ENCODE results near the gene HOXA6. TPM values are rescaled to one million over a fixed set of nuclear protein-coding genes. Genes with fewer than 3 reads are reported as not detected.
A peak's percentile ranks its signal among the peaks of the same experiment; 100 is the strongest.

Gene HOXA6
- total and polyA plus RNA-seq, 2 experiments from 2014 or later = not detected

DNA sequence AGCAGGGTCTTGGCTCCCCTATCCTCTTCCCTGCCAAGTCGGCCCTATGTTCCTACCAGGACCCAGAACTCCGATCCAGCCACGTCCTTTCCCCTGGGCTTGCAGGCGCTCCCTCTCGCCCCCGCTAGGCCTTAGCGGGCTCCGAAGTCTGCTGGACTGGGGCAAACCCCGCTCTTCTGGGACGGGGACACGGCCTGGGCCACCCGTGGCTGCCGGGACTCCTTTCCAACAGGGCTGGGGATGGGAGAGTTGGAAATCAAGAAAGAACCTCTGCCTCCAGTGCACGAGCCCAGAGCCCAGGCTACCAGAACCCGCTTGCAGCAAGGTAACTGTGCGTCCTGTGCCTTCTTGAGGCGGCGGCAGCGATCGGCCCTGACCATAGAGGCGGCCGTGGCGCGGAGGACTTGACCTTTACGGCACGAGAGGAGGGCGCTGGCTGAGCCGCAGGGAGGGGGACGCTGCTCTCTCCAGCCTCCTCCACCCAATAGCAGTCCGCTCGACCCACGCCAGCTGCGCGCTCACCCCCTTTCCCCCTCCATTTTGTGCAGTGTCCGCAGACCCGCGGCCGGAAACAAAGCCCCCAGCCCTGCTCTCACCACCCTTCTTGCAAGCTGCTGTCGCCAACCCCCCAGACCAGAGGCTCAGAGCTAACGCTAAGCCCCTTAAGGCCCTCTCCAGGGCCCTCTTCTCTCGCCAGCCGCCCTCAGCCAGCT, 44.4 kb upstream of the HOXA6 start (continued):
- no peak for TF ChIP-seq CTCF (conservative IDR thresholded peaks at IDR 0.05; ENCODE audit: low read depth in 2 of 2)
- TF ChIP-seq, protein P1, sequence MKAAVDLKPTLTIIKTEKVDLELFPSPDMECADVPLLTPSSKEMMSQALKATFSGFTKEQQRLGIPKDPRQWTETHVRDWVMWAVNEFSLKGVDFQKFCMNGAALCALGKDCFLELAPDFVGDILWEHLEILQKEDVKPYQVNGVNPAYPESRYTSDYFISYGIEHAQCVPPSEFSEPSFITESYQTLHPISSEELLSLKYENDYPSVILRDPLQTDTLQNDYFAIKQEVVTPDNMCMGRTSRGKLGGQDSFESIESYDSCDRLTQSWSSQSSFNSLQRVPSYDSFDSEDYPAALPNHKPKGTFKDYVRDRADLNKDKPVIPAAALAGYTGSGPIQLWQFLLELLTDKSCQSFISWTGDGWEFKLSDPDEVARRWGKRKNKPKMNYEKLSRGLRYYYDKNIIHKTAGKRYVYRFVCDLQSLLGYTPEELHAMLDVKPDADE (IDR thresholded peaks at IDR 0.05) = no peak
- no peak for TF ChIP-seq JUNB (IDR thresholded peaks at IDR 0.05; ENCODE audit: unreplicated experiment)
- peak; percentile 88 for TF ChIP-seq EZH2 (IDR thresholded peaks at IDR 0.05; ENCODE audit: low read depth, unreplicated experiment)
- no peak for TF ChIP-seq ZNF114 (CRISPR knock-in tag; IDR thresholded peaks at IDR 0.05)
- TF ChIP-seq EZH2phosphoT487 (IDR thresholded peaks at IDR 0.05; ENCODE audit: unreplicated experiment) = peak; percentile 97
- no peak for TF ChIP-seq POLR2AphosphoS5 (IDR thresholded peaks at IDR 0.05; ENCODE audit: low read depth)

DNA sequence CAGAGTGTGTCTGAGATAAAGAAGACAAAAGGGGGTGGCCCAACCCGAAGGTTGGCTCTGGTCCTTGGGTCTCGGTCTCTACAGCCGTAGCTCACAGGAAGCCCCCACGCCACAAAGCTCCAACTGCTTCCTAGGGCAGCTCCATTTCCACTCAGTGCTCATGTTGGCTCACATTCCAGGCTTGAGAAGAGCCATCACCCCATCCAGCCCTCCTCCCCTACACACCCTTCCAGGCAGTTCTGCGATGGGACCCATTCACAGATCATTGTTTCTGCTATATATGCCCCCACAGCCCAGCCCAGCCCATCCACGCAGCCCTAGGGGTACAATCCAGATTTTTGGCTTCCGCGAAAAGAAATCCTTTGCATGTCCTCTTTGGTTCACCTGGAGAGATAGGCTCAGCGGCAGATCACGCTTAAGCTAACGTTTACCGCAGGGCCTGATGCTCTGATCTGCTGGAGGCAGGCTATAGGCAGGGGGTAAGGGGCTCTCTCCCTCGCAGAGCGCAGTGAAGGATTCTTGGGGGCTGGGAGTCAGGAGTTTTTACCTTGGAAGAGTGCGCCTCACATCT, 43.7 kb upstream of the HOXA6 start:
- H3K4me3 Mint-ChIP-seq = no peak overlapping the region; the same call in 2 of the 3 replicates
- no peaks in the 10 kb centered on the region for H3K36me3 ChIP-seq (ENCODE audit: insufficient read depth)
- peaks cover 27% of the 10 kb centered on the region for H3K4me1 Mint-ChIP-seq
- ATAC-seq = peak; percentile 5
- no peak overlapping the region for H3K27ac ChIP-seq (ENCODE audit: low read depth)
- peaks cover 36% of the 10 kb centered on the region for H4K20me1 ChIP-seq (replicated peaks; ENCODE audit: insufficient read depth)
- peaks cover 53% of the 10 kb centered on the region for H3K4me1 ChIP-seq (ENCODE audit: insufficient read depth)
- no peak for TF ChIP-seq NANOG (IDR thresholded peaks at IDR 0.05; ENCODE audit: borderline replicate concordance)
- no peak for TF ChIP-seq POLR2AphosphoS5 (IDR thresholded peaks at IDR 0.05; ENCODE audit: low read depth)
- no peak for TF ChIP-seq CREB1 (CRISPR knock-in tag; IDR thresholded peaks at IDR 0.05; ENCODE audit: low read depth)
- TF ChIP-seq ZNF462 (CRISPR knock-in tag; IDR thresholded peaks at IDR 0.05) = no peak
- TF ChIP-seq EZH2phosphoT487 (IDR thresholded peaks at IDR 0.05; ENCODE audit: unreplicated experiment) = no peak
- peak; percentile 95 for TF ChIP-seq EZH2 (IDR thresholded peaks at IDR 0.05; ENCODE audit: low read depth, unreplicated experiment)
- no peaks in the 10 kb centered on the region for H3K36me3 Mint-ChIP-seq (ENCODE audit: low read depth)
- peaks cover 95% of the 10 kb centered on the region for H3K27me3 Mint-ChIP-seq (ENCODE audit: insufficient read depth, low read depth, poor library complexity)
- no peaks in the 10 kb centered on the region; the same call in 2 of the 3 replicates for H3K9me3 Mint-ChIP-seq
- no peak for DNase-seq (ENCODE audit: low spot score)
- H3K4me2 ChIP-seq = no peak overlapping the region
- H3K27me3 ChIP-seq (ENCODE audit: insufficient read depth) = peaks cover 100% of the 10 kb centered on the region
- no peaks in the 10 kb centered on the region for H3K79me2 ChIP-seq (replicated peaks; ENCODE audit: insufficient read depth)
- H2AFZ ChIP-seq = no peak overlapping the region
- peaks cover 47% of the 10 kb centered on the region for H3F3A ChIP-seq (replicated peaks; ENCODE audit: low read depth)
- no peaks in the 10 kb centered on the region for H3K9me2 ChIP-seq (ENCODE audit: insufficient read depth)
- no peak overlapping the region for H3K4me3 ChIP-seq
- no peak overlapping the region for H3K27ac Mint-ChIP-seq

Data from GM23338 (cell line).